GM21619 (cell line): ENCODE measurements around the gene ANKRD24.
"Not testable (repeated sequence)": the region's sequence is repeated elsewhere in the genome, so short reads cannot be mapped to it uniquely, and the experiment has no call there.

ENCODE experiments used
- ATAC-seq: cut with Tn5 transposase; IDR thresholded peaks from one replicate; pipeline ENCODE4 v1.9.1; 2021; ENCODE audit not compliant: unreplicated experiment

The ANKRD24 gene

DNA sequence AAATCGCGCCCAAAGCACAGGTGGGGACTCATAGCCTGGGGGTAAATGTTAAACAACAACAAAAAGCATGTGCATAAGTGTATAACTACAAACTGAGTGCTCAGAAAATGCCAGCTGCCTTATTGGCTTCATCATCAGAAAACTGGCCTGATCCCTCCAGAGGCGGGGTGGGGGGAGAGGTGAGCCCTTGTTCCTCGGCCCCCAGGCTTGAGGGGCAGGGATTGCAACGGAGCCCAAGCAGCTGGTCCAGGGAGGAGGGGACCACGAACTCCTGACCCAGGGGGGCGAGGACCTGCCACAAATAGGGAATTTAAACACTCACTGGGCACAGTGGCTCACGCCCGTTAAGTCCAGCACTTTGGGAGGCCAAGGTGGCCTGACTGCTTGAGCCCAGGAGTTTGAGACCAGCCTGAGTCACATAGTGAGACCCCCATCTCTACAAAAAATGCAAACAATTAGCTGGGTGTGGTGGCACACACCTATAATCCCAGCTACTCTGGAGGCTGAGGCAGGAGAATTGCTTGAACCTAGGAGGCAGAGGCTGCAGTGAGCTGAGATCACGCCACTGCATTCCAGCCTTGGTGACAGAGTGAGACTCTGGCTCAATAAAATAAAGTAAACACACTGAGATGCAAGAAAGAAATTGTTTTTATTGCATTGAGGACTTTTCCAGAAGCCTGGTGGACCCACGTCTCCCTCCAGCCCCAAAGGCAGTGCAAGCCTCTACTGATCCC, 8.8 kb upstream of the ANKRD24 start:
- ATAC-seq: no peak

- no peak for ATAC-seq
Measured at GRCh38 chr19:4174213-4174894, 8.1 kb upstream of the ANKRD24 start.

DNA sequence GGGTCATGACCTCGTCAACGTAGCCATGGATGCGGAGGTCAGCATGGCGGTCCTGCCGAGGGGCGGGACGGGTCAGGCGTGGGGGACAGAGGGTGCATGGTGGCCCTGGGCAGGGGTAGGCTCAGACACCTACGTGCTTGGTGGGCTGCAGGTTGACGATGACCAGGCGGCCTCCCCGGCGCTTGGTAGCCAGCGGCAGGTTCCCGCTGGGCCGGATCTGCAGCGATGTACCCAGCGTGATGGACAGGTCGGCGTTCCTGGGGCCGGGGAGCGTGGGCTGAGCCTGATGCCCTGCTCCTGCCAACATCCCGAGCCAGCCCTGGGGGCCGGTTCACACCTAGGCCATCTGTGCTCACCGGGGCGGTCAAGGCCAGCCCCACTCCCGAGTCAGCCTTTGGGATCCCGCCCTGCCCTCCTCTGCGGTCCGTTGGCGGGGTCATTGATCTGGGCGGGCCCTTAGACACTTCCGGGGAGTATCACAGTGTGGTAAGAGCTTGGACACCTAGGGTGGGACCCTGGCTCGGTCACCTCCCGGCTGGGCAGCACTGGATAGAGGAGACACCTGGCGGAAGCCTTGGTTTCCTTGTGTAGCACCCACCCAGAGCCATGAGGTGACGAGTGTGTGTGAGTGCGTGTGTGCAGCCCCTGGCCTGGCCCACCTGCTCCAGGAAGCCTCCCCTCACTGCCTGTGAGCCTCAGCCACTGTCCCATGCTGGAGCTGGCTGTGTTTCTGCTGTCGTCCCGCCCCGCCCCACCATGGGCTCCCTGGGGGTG, 7.4 kb upstream of the ANKRD24 start:
- no peak for ATAC-seq

- ATAC-seq: no peak
Measured at GRCh38 chr19:4175669-4175931, 6.9 kb upstream of the ANKRD24 start.

DNA sequence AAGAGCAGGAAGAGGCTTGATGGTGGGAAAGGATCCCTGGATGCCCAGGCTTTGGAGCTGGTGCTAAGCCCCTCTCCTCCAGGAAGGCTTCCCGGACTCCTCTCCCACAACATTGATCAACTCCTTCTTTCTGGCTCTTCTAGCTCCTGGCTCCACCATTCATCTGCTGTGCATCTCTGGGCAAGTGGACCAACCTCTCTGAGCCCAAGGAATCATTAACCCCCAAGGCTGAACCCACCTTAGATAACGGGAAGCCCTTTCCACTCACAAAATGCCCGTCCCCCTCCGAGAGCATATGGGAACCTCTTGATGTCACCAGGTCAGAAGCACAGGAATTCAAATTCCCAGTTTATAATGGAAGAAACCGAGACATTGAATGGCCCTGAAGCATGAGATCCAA, 5.3 kb upstream of the ANKRD24 start:
- no peak for ATAC-seq

DNA sequence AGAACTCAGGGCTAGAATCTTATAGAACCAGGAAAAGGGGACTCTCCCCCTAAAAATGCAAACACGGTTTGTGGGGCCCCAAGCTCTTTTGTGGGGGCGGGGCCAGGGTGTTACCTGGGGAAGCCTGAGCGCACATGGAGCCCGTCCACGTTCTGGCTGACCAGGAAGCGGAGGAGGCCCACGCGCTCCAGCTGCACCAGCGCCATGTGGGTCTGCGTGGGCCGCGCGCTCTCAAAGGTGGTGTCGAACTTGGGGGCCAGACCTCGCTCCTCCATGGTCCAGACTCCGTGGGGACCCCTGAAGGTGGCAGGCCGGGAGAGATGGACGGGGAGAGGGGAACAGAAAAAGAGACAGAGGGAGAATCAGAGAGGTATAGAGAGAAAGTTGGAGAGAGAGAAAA, 3.5 kb upstream of the ANKRD24 start:
- no peak for ATAC-seq

DNA sequence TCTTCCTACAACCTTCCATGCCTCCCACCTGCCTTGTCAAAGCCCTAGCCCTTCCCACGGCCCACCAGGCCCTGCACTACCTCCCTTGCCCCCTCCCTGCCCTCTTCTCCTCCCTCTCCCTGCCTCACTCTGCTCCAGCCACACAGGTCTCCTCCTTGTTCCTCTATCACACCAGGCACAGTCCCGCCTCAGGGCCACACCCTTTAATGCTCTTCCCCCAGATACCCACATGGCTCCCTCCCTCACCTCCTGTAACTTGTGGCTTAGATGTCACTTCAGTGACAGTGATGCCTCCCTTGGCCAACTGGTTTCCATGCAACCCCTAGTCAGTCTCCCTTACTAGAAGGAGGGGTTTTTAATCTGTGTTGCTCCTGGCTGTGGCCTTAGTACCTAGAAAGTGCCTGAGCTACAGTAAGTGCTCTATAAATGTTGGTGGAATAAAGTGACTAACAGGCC, 1.4 kb upstream of the ANKRD24 start:
- ATAC-seq: no peak

- no peak for ATAC-seq
Measured at GRCh38 chr19:4183967-4184717, 1.7 kb downstream of the ANKRD24 start.

GRCh38 chr19:4184718-4185352, 2.3 kb downstream of the ANKRD24 start:
- ATAC-seq: no peak

DNA sequence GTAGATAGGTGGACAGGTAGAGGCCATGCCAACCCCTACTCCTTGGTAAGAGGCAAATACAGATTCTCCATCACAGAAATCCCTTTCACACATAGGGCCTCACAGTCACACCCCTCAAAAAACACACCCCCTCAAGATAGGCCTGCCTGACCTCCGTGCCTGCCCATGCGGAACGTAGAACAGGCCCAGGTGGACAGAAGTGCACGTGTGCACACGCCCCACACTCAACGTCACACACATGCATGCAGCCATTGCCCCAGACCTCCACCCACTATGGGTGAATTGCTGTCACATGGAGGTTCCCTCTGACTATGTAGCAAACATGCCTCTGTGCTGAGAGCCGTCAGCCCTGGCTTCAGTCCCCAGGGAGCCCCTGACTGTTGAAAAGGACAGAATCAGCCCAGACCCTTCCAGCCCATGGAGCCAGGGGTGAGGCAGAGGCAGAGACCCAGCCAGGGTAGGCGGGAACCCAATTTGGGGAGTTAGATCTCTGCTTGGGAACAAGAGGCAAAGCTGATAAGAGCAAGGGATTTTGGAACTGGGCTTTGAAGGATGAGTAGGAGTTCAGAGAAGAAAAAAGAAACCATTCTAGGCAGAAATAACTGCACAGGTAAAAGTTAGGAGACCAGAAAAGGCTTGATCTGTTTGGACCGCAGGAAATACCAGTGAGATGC, 3.1 kb downstream of the ANKRD24 start:
- no peak for ATAC-seq

DNA sequence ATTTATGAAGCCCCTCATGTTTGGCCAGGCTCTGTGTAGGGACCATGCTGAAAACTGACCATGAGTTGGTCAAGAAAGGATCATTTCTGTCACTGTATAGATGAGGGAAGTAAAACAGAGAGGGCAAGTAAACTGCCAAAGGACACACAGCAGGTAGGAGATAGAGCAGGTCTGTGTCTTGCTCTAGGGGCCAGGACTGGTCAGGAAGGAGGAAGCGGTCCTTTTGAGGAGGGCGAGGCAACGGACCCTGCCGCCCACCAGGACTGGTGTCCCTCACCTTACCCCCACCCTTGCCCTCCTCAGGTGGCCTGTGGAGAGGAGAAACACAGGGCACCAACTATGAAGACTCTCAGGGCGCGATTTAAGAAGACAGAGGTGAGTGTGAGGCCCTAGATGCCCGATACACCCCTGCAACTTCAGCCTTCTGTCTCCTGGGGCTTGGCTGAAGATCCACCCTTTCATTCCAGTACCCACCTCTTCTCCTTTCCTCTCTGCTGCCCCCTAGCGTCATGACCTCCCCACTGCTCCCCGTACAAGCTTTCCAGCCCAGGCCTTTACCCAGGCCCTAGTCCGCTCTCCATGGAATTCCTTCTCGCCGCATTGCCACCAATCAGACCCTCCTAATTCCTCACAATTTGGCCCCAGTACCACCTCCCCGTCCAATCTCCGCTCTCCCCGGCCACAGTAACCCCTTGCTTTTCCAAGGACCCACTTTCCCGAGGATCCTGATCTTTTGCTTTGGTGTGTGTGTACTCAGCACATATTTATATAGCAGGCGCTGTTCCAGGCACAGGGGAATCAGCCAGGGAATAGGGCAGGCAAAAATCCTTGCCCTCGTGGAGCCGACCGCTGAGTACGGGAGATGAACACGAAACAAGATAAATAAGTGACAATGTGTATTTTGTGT, 3.9 kb downstream of the ANKRD24 start:
- no peak for ATAC-seq

DNA sequence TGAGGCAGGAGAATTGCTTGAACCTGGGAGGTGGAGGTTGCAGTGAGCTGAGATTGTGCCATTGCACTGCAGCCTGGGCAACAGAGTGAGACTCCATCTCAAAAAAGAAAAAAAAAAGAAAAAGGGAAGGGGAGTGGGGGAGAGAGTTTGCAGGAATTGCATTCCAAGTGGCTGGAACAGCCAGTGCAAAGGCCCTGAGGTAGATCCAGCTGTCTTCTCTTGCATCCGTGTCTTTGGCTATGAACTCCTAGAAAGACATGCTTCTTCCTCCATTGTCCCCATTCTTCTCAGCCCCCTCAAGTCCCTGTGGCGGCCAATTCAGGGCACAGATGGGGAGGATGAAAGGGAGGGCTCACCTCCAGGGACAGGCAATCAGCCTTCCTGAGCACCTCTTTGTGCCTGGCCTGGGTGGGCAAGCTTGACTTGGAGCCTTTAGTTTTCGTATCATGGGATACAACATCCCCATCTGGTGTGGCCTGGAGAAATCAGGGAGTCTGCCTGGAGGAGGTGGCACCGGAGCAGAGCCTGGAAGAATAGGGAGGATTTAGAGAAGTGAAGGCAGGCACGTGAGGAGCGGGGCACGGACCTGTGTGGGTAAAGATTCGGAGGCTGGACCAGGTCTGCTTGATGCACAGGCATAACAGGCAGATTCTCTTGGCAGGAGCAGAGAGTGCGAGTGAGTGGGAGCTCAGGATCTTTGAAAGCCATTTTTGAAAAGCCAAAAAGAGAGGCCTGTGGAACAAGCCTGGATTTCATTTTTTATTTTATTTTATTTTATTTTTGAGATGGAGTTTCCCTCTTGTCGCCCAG, 5.0 kb downstream of the ANKRD24 start:
- ATAC-seq: no peak

- no peak for ATAC-seq
Measured at GRCh38 chr19:4189641-4190040, 7.2 kb downstream of the ANKRD24 start.

GRCh38 chr19:4192537-4192936, 10.0 kb downstream of the ANKRD24 start:
- not testable (repeated sequence) for ATAC-seq

DNA sequence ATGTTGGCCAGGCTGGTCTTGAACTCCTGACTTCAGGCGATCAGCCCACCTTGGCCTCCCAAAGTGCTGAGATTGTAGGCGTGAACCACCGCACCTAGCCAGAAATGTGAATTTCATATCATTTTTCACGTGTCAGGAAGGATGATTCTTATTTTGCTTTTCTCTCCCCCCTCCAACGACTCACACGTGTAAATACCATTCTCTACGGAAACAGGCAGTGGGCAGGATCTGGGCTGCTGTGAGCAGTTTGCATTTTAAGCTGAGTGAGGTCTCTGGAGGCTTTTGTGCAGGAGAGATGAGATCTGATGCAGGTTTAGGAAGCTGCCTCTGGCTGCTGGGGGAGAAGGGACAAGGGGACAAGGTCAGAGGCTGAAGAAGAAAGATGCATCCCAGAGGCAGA, 11.9 kb downstream of the ANKRD24 start:
- ATAC-seq: no peak

GRCh38 chr19:4196009-4196408, 13.5 kb downstream of the ANKRD24 start:
- ATAC-seq: no peak

DNA sequence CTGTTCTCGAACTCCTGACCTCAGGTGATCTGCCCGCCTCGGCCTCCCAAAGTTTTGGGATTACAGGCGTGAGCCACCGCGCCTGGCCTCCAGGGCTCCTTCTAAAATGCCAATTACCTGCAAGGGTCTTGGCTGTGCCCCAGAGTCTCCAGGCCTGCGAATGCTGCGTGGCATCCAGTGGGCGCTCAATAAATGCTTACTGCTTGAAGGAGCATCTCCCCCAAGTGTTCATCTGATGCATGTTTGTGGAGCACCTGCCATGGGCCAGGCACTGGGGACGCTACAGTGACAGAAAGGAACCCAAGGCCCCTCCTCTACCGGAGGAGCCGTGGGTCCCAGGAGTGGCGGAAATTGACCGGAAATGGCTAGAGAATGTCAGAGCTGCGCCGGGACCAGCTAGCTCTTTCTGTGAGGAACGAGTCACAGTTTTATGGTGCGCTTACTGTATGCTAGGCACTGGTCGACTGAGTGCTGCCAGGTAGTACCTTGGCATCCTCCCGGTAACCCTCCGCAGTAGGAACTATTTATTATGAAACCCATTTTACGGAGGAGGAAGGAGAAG, 14.2 kb downstream of the ANKRD24 start:
- ATAC-seq: no peak

DNA sequence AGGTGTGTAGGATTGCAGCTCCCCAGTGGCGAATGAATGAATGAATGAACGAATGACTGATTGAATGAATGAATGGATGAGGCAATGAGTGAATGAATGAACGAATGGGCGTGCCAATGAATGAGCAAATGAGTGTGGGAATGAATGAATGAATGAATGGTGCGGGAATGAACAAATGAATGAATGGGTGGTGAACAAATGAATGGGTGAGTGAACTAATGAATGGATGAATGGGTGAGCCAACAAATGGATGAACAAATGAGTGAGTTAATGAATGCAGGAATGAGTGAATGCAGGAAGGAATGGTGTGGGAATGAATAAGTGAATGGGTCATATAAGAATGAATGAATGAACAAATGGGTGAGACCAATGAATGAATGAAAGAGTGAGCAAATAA, 14.7 kb downstream of the ANKRD24 start:
- no peak for ATAC-seq
